Measurements from ENCODE around the gene FRAS1. TPM values are rescaled to one million over a fixed set of nuclear protein-coding genes. Genes with fewer than 3 reads are reported as not detected.

FRAS1 gene
- total and polyA plus RNA-seq, 9 of the 15 experiments (the other 6 are each of a cell fraction or from before 2014, with no cell fraction given) = under 0.01 to 0.11 (median 0.04) TPM; not detected in 2

GRCh38 chr4:78186597-78187543 lies 129.7 kb downstream of the FRAS1 start:
- Histone ChIP-seq H3K4me3 (no peak overlapping the region), H3K9me3 (replicated peaks; ENCODE audit: control insufficient read depth, insufficient read depth, low read depth, low read length) (no peaks in the 10 kb centered on the region), H4K20me1 (replicated peaks; ENCODE audit: control insufficient read depth, insufficient read depth, low read length) (no peaks in the 10 kb centered on the region), H3K9me1 (ENCODE audit: control insufficient read depth, insufficient read depth, low read length) (no peaks in the 10 kb centered on the region), H3K9ac (ENCODE audit: insufficient read depth in 1 of 2, low read depth in 2 of 2, low read length in 2 of 2) (no peak overlapping the region), H3K4me1 (replicated peaks in 1 of 2; ENCODE audit: control insufficient read depth in 2 of 2, insufficient read depth in 2 of 2, low read length in 2 of 2) (no peaks in the 10 kb centered on the region), H3K79me2 (ENCODE audit: control insufficient read depth, insufficient read depth, low read length) (no peaks in the 10 kb centered on the region), H3K4me2 (ENCODE audit: insufficient read depth, low read length) (no peak overlapping the region), H3K27ac (ENCODE audit: extremely low read depth, low read depth, low read length) (no peak overlapping the region), H3K36me3 (ENCODE audit: control insufficient read depth, insufficient read depth, low read length) (no peaks in the 10 kb centered on the region), H3K27me3 (ENCODE audit: control insufficient read depth in 2 of 2, insufficient read depth in 2 of 2, low read length in 2 of 2) (peaks cover 5 to 13% of the 10 kb centered on the region in 2 experiments; a peak in 2 of 5 replicates), H2AFZ (ENCODE audit: low read depth, low read length) (no peak overlapping the region)
- in situ Hi-C loops (cut with MboI) (no loop called here), intact Hi-C loops (cut with micrococcal nuclease) (no loop called here)
- under 1% methylated on average over 6 of the region's 6 CpGs for WGBS (ENCODE audit: insufficient coverage, low coverage, missing lambda C conversion rate)
- no peak for FAIRE-seq
- no peak for ATAC-seq
- BruUV-seq (replicated peaks) = no TSS peak
- CTCF ChIA-PET (ENCODE audit: low intra/inter-chr PET ratio) = no interaction called here
- no peak for DNase-seq (ENCODE audit: extremely low read depth in 1 of 4, low spot score in 3 of 4)
- POLR2A ChIA-PET = no interaction called here
- TF ChIP-seq U2AF1 (optimal IDR thresholded peaks at IDR 0.05; ENCODE audit: low read depth, low read length) = no peak
- TF ChIP-seq SMARCB1 (IDR thresholded peaks at IDR 0.05; ENCODE audit: insufficient read length, low read depth) = no peak
- TF ChIP-seq ZNF444 (CRISPR knock-in tag; IDR thresholded peaks at IDR 0.05) = no peak
- TF ChIP-seq ZNF124 (CRISPR knock-in tag; IDR thresholded peaks at IDR 0.05) = no peak
- TF ChIP-seq KLF1 (tag; IDR thresholded peaks at IDR 0.05) = no peak
- no peak for TF ChIP-seq CHD1 (IDR thresholded peaks at IDR 0.05; ENCODE audit: low read length)
- no peak for TF ChIP-seq KLF13 (tag; IDR thresholded peaks at IDR 0.05; ENCODE audit: borderline replicate concordance, low read depth)
- TF ChIP-seq, protein P1, sequence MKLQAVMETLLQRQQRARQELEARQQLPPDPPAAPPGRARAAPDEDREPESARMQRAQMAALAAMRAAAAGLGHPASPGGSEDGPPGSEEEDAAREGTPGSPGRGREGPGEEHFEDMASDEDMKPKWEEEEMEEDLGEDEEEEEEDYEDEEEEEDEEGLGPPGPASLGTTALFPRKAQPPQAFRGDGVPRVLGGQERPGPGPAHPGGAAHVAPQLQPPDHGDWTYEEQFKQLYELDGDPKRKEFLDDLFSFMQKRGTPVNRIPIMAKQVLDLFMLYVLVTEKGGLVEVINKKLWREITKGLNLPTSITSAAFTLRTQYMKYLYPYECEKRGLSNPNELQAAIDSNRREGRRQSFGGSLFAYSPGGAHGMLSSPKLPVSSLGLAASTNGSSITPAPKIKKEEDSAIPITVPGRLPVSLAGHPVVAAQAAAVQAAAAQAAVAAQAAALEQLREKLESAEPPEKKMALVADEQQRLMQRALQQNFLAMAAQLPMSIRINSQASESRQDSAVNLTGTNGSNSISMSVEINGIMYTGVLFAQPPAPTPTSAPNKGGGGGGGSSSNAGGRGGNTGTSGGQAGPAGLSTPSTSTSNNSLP (IDR thresholded peaks at IDR 0.05; ENCODE audit: borderline replicate concordance, low read depth, low read length) = no peak
- TF ChIP-seq CHD2 (IDR thresholded peaks at IDR 0.05; ENCODE audit: low read depth, low read length) = no peak
- TF ChIP-seq SIN3A (IDR thresholded peaks at IDR 0.05; ENCODE audit: borderline replicate concordance in 2 of 2, control insufficient read depth in 1 of 2, low read depth in 2 of 2, low read length in 2 of 2) = no peak
- no peak for TF ChIP-seq ZFP1 (CRISPR knock-in tag; IDR thresholded peaks at IDR 0.05)
- TF ChIP-seq AFF4 (CRISPR knock-in tag; IDR thresholded peaks at IDR 0.05) = no peak
- no peak for TF ChIP-seq ZNF436 (CRISPR knock-in tag; IDR thresholded peaks at IDR 0.05)
- no peak for TF ChIP-seq ZNF707 (CRISPR knock-in tag; conservative IDR thresholded peaks at IDR 0.05)
- TF ChIP-seq, protein P2, sequence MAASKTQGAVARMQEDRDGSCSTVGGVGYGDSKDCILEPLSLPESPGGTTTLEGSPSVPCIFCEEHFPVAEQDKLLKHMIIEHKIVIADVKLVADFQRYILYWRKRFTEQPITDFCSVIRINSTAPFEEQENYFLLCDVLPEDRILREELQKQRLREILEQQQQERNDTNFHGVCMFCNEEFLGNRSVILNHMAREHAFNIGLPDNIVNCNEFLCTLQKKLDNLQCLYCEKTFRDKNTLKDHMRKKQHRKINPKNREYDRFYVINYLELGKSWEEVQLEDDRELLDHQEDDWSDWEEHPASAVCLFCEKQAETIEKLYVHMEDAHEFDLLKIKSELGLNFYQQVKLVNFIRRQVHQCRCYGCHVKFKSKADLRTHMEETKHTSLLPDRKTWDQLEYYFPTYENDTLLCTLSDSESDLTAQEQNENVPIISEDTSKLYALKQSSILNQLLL (CRISPR knock-in tag; IDR thresholded peaks at IDR 0.05; ENCODE audit: borderline replicate concordance) = no peak
